ENCODE results near the gene SETD2. TPM values are rescaled to one million over a fixed set of nuclear protein-coding genes. Genes with fewer than 3 reads are reported as not detected.

The SETD2 gene
- total and polyA plus RNA-seq, 2 donors from 2014 or later = 10.5 to 49.9 TPM

DNA sequence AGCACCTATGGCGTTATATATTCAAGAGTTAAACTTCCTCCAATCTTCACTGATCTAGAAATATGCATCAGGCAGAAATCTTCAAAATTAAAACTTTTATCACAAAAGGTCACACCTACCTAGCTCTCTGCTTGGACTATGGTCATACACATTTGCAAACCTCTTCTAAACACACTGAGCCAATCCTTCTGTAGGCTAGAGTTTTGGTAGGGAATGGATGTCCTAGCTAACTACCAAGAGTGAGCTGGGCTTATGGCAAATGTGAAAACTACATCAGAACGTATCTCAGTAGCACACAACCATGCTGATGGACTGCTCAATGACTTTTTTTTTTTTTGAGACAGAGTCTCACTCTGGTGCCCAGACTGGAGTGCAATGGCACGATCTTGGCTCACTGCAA, 29.6 kb downstream of the SETD2 start:
- no peak for TF ChIP-seq CTCF (IDR thresholded peaks at IDR 0.05; ENCODE audit: borderline replicate concordance, extremely low read depth, insufficient read depth)
- intact Hi-C loops (cut with DNase I) = no loop called here
- Histone ChIP-seq H3K27ac (ENCODE audit: low read depth in 2 of 2, low read length in 2 of 2) (no peak overlapping the region), H3K4me1 (ENCODE audit: control insufficient read depth in 2 of 3, insufficient read depth in 2 of 3, low read depth in 1 of 3, low read length in 3 of 3) (peaks cover 0 to 10% (median 4%) of the 10 kb centered on the region in 3 donors), H3K9me3 (ENCODE audit: control insufficient read depth in 2 of 3, insufficient read depth in 1 of 3, low read length in 3 of 3) (no peaks in the 10 kb centered on the region), H3K9ac (ENCODE audit: low read length in 3 of 3) (no peak overlapping the region), H3K36me3 (ENCODE audit: control insufficient read depth in 2 of 3, insufficient read depth in 3 of 3, low read length in 3 of 3) (no peaks in the 10 kb centered on the region), H3K4me3 (ENCODE audit: low read length in 3 of 3) (no peak overlapping the region), H3K27me3 (ENCODE audit: control insufficient read depth, insufficient read depth, low read length) (no peaks in the 10 kb centered on the region)
- FAIRE-seq = no peak
- no peak for DNase-seq

- no peak for TF ChIP-seq CTCF (IDR thresholded peaks at IDR 0.05; ENCODE audit: borderline replicate concordance, extremely low read depth, insufficient read depth)
- Histone ChIP-seq H3K27ac (ENCODE audit: low read depth in 2 of 2, low read length in 2 of 2) (no peak overlapping the region), H3K9ac (ENCODE audit: low read length in 3 of 3) (no peak overlapping the region), H3K4me1 (ENCODE audit: control insufficient read depth in 2 of 3, insufficient read depth in 2 of 3, low read depth in 1 of 3, low read length in 3 of 3) (peaks cover 0 to 10% (median 4%) of the 10 kb centered on the region in 3 donors), H3K27me3 (ENCODE audit: control insufficient read depth, insufficient read depth, low read length) (no peaks in the 10 kb centered on the region), H3K4me3 (ENCODE audit: low read length in 3 of 3) (no peak overlapping the region), H3K9me3 (ENCODE audit: control insufficient read depth in 2 of 3, insufficient read depth in 1 of 3, low read length in 3 of 3) (no peaks in the 10 kb centered on the region), H3K36me3 (ENCODE audit: control insufficient read depth in 2 of 3, insufficient read depth in 3 of 3, low read length in 3 of 3) (no peaks in the 10 kb centered on the region)
- intact Hi-C loops (cut with DNase I) = no loop called here
- no peak for DNase-seq
- no peak for FAIRE-seq
Observed at GRCh38 chr3:47133641-47134040, 30.3 kb downstream of the SETD2 start.

DNA sequence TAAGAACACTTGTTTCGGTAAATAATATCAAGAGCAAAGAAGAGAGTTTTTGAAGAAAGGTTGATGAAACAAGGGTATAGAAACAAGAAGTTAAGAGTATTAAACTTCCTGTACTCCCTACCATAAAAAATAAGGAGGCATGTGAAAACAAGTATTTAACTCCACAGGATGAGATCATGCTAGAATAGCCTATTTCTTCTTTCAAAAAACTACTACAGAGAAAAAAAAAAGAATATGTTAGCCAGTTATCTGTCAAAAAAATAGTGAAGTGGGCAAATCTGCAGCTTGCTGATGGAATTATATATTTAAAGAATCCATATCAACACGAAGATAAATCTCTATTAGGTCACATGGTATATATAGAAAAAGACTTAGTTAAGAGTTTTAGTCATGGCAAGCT, 33.4 kb downstream of the SETD2 start:
- no peaks in the 10 kb centered on the region for H3K9me3 ChIP-seq (ENCODE audit: control insufficient read depth in 2 of 3, insufficient read depth in 1 of 3, low read length in 3 of 3)
- no peak overlapping the region for H3K9ac ChIP-seq (ENCODE audit: low read length in 3 of 3)
- FAIRE-seq (no peak), DNase-seq (no peak)
- no peak overlapping the region for H3K27ac ChIP-seq (ENCODE audit: low read depth in 2 of 2, low read length in 2 of 2)
- H3K36me3 ChIP-seq (ENCODE audit: control insufficient read depth in 2 of 3, insufficient read depth in 3 of 3, low read length in 3 of 3) = no peaks in the 10 kb centered on the region
- no peak for TF ChIP-seq CTCF (IDR thresholded peaks at IDR 0.05; ENCODE audit: borderline replicate concordance, extremely low read depth, insufficient read depth)
- intact Hi-C loops (cut with DNase I) = no loop called here
- peaks cover 0 to 12% (median 4%) of the 10 kb centered on the region in 3 donors for H3K4me1 ChIP-seq (ENCODE audit: control insufficient read depth in 2 of 3, insufficient read depth in 2 of 3, low read depth in 1 of 3, low read length in 3 of 3)
- H3K4me3 ChIP-seq (ENCODE audit: low read length in 3 of 3) = no peak overlapping the region
- H3K27me3 ChIP-seq (ENCODE audit: control insufficient read depth, insufficient read depth, low read length) = no peaks in the 10 kb centered on the region

- FAIRE-seq (no peak), DNase-seq (no peak)
- no peak for TF ChIP-seq CTCF (IDR thresholded peaks at IDR 0.05; ENCODE audit: borderline replicate concordance, extremely low read depth, insufficient read depth)
- no peaks in the 10 kb centered on the region for H3K27me3 ChIP-seq (ENCODE audit: control insufficient read depth, insufficient read depth, low read length)
- intact Hi-C loops (cut with DNase I) = no loop called here
- no peaks in the 10 kb centered on the region for H3K9me3 ChIP-seq (ENCODE audit: control insufficient read depth in 2 of 3, insufficient read depth in 1 of 3, low read length in 3 of 3)
- H3K36me3 ChIP-seq (ENCODE audit: control insufficient read depth in 2 of 3, insufficient read depth in 3 of 3, low read length in 3 of 3) = peaks cover 2 to 12% (median 8%) of the 10 kb centered on the region in 3 donors
- no peak overlapping the region for H3K27ac ChIP-seq (ENCODE audit: low read depth in 2 of 2, low read length in 2 of 2)
- H3K4me3 ChIP-seq (ENCODE audit: low read length in 3 of 3) = no peak overlapping the region
- H3K9ac ChIP-seq (ENCODE audit: low read length in 3 of 3) = no peak overlapping the region
- H3K4me1 ChIP-seq (ENCODE audit: control insufficient read depth in 2 of 3, insufficient read depth in 2 of 3, low read depth in 1 of 3, low read length in 3 of 3) = peaks cover 0 to 5% (median 4%) of the 10 kb centered on the region in 3 donors
Observed at GRCh38 chr3:47128137-47128536, 35.8 kb downstream of the SETD2 start.

All from kidney (tissue), 14 donors.